ENCODE data around the gene ANXA10. TPM values are rescaled to one million over a fixed set of nuclear protein-coding genes. Genes with fewer than 3 reads are reported as not detected.
"Not testable (repeated sequence)": the region's sequence is repeated elsewhere in the genome, so short reads cannot be mapped to it uniquely, and the experiment has no call there.

ANXA10 gene
- total RNA-seq, 2 donors from 2014 or later, result 4.3 TPM; not detected in 1

- no peak for TF ChIP-seq CTCF (IDR thresholded peaks at IDR 0.05)
Measured at GRCh38 chr4:168131196-168131595, 38.9 kb downstream of the ANXA10 start.

GRCh38 chr4:168134651-168135050, 42.3 kb downstream of the ANXA10 start:
- H3K9me3 ChIP-seq, result no peaks in the 10 kb centered on the region
- H3K27me3 ChIP-seq (replicated peaks; ENCODE audit: insufficient read depth), result no peaks in the 10 kb centered on the region
- TF ChIP-seq CTCF (IDR thresholded peaks at IDR 0.05), result no peak

More at GRCh38 chr4:168131196-168131595, 38.9 kb downstream of the ANXA10 start:
- Histone ChIP-seq H3K4me3 (no peak overlapping the region), H3K27me3 (replicated peaks; ENCODE audit: insufficient read depth) (no peaks in the 10 kb centered on the region), H3K9me3 (no peaks in the 10 kb centered on the region), H3K27ac (no peak overlapping the region), H3K4me1 (ENCODE audit: control insufficient read depth in 1 of 2, low read depth in 2 of 2) (no peaks in the 10 kb centered on the region), H3K36me3 (no peaks in the 10 kb centered on the region)
- no peak for ATAC-seq (ENCODE audit: insufficient number of reproducible peaks, low FRiP score, low read depth)
- DNase-seq (ENCODE audit: low spot score), result no peak

GRCh38 chr4:168135860-168136259, 43.5 kb downstream of the ANXA10 start:
- not testable (repeated sequence) for ATAC-seq (ENCODE audit: insufficient number of reproducible peaks, low FRiP score, low read depth); H3K27ac ChIP-seq

More at GRCh38 chr4:168134651-168135050, 42.3 kb downstream of the ANXA10 start:
- Histone ChIP-seq H3K4me1 (ENCODE audit: control insufficient read depth in 1 of 2, low read depth in 2 of 2) (no peaks in the 10 kb centered on the region), H3K36me3 (no peaks in the 10 kb centered on the region), H3K27ac (no peak overlapping the region), H3K4me3 (no peak overlapping the region)
- ATAC-seq (ENCODE audit: insufficient number of reproducible peaks, low FRiP score, low read depth) (no peak), DNase-seq (ENCODE audit: low spot score) (no peak)

GRCh38 chr4:168137695-168138094, 45.4 kb downstream of the ANXA10 start:
- H3K4me3 ChIP-seq; DNase-seq (ENCODE audit: low spot score); H3K9me3 ChIP-seq; H3K27ac ChIP-seq; H3K36me3 ChIP-seq; ATAC-seq (ENCODE audit: insufficient number of reproducible peaks, low FRiP score, low read depth); H3K4me1 ChIP-seq (ENCODE audit: control insufficient read depth in 1 of 2, low read depth in 2 of 2); H3K27me3 ChIP-seq (replicated peaks; ENCODE audit: insufficient read depth): not testable (repeated sequence)

More at GRCh38 chr4:168135860-168136259, 43.5 kb downstream of the ANXA10 start:
- H3K36me3 ChIP-seq; H3K4me3 ChIP-seq; H3K9me3 ChIP-seq; DNase-seq (ENCODE audit: low spot score); H3K27me3 ChIP-seq (replicated peaks; ENCODE audit: insufficient read depth); H3K4me1 ChIP-seq (ENCODE audit: control insufficient read depth in 1 of 2, low read depth in 2 of 2): not testable (repeated sequence)

- no peaks in the 10 kb centered on the region for H3K36me3 ChIP-seq
- H3K9me3 ChIP-seq, result no peaks in the 10 kb centered on the region
- ATAC-seq (ENCODE audit: insufficient number of reproducible peaks, low FRiP score, low read depth), result no peak
- no peak overlapping the region for H3K4me3 ChIP-seq
- no peak for TF ChIP-seq CTCF (IDR thresholded peaks at IDR 0.05)
- no peak overlapping the region for H3K27ac ChIP-seq
- no peaks in the 10 kb centered on the region for H3K27me3 ChIP-seq (replicated peaks; ENCODE audit: insufficient read depth)
- no peak for DNase-seq (ENCODE audit: low spot score)
- no peaks in the 10 kb centered on the region for H3K4me1 ChIP-seq (ENCODE audit: control insufficient read depth in 1 of 2, low read depth in 2 of 2)
Measured at GRCh38 chr4:168138143-168138542, 45.8 kb downstream of the ANXA10 start.

DNA sequence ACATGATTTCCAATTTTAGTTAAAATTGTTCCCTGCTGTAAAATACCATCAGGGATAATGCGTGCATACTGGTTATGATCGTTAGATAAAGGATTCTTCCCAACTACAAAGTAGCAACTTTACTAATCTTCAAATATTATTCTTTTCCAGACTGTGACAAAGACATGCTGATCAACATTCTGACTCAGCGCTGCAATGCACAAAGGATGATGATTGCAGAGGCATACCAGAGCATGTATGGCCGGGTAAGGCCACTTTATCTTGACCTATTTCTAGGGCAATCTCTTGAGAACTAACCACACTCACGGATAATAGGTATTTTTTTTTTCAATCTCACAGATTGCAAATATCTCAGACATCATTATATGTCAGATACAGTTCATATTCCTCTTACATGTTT, 47.0 kb downstream of the ANXA10 start:
- Histone ChIP-seq H3K27ac (no peak overlapping the region), H3K4me1 (ENCODE audit: control insufficient read depth in 1 of 2, low read depth in 2 of 2) (no peaks in the 10 kb centered on the region), H3K4me3 (no peak overlapping the region), H3K9me3 (no peaks in the 10 kb centered on the region), H3K27me3 (replicated peaks; ENCODE audit: insufficient read depth) (no peaks in the 10 kb centered on the region), H3K36me3 (no peaks in the 10 kb centered on the region)
- TF ChIP-seq CTCF (IDR thresholded peaks at IDR 0.05), result no peak
- ATAC-seq (ENCODE audit: insufficient number of reproducible peaks, low FRiP score, low read depth) (no peak), DNase-seq (ENCODE audit: low spot score) (no peak)

Data from thoracic aorta (tissue), 2 donors.